GM06990 (cell line): Measurements from ENCODE around the gene PTPRN.
A peak's percentile ranks its signal among the peaks of the same experiment; 100 is the strongest.
"Not testable (repeated sequence)": the region's sequence is repeated elsewhere in the genome, so short reads cannot be mapped to it uniquely, and the experiment has no call there.

ENCODE experiments used
- DNase-seq: peaks from one replicate; pipeline ENCODE4 v3.0.0-alpha.2; 2011; ENCODE audit not compliant: insufficient read length; ENCODE audit errors: extremely low read depth
- H3K27me3 ChIP-seq: replicated peaks from 2 replicates; pipeline ENCODE4 v1.6.0; 2011; ENCODE audit warnings: low read length; ENCODE audit not compliant: control insufficient read depth, insufficient read depth
- H3K36me3 ChIP-seq: 2 replicates; pipeline ENCODE4 v1.5.1; 2011; ENCODE audit warnings: low read length; ENCODE audit not compliant: control insufficient read depth, insufficient read depth
- H3K4me3 ChIP-seq: replicated peaks from 2 replicates; pipeline ENCODE4 v1.5.1; 2011; ENCODE audit warnings: low read depth, mild to moderate bottlenecking, control low read depth, low read length
- TF ChIP-seq, protein P1 (sequence below): IDR thresholded peaks from 2 replicates; pipeline ENCODE4 v1.5.1; 2011; ENCODE audit warnings: low read length, control low read depth, mild to moderate bottlenecking, inconsistent platforms; ENCODE audit not compliant: insufficient read depth, poor library complexity, severe bottlenecking

PTPRN gene

DNA sequence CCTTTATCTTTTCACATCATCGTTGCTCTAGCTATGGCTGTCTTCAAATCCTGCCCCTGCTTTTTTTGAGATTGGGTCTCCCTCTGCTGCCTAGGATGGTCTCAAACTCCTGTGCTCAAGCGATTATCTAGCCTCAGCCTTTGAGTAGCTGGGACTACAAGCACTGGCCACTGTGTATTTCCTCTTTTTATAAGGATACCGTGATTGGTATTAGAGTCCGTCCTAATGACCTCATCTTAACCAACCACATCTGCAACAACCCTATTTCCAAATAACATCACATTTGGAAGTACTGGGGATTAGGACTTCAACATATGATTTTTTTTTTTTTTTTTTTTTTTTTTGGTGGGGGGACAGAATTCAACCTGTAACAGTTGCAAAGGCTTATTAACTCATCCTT, 14.2 kb upstream of the PTPRN start:
- H3K36me3 ChIP-seq = no peaks in the 10 kb centered on the region
- H3K4me3 ChIP-seq = no peak overlapping the region
- no peak for DNase-seq
- peaks cover 1% of the 10 kb centered on the region; the same call in 1 of the 2 replicates for H3K27me3 ChIP-seq
- TF ChIP-seq, protein P1, sequence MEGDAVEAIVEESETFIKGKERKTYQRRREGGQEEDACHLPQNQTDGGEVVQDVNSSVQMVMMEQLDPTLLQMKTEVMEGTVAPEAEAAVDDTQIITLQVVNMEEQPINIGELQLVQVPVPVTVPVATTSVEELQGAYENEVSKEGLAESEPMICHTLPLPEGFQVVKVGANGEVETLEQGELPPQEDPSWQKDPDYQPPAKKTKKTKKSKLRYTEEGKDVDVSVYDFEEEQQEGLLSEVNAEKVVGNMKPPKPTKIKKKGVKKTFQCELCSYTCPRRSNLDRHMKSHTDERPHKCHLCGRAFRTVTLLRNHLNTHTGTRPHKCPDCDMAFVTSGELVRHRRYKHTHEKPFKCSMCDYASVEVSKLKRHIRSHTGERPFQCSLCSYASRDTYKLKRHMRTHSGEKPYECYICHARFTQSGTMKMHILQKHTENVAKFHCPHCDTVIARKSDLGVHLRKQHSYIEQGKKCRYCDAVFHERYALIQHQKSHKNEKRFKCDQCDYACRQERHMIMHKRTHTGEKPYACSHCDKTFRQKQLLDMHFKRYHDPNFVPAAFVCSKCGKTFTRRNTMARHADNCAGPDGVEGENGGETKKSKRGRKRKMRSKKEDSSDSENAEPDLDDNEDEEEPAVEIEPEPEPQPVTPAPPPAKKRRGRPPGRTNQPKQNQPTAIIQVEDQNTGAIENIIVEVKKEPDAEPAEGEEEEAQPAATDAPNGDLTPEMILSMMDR = no peak

DNA sequence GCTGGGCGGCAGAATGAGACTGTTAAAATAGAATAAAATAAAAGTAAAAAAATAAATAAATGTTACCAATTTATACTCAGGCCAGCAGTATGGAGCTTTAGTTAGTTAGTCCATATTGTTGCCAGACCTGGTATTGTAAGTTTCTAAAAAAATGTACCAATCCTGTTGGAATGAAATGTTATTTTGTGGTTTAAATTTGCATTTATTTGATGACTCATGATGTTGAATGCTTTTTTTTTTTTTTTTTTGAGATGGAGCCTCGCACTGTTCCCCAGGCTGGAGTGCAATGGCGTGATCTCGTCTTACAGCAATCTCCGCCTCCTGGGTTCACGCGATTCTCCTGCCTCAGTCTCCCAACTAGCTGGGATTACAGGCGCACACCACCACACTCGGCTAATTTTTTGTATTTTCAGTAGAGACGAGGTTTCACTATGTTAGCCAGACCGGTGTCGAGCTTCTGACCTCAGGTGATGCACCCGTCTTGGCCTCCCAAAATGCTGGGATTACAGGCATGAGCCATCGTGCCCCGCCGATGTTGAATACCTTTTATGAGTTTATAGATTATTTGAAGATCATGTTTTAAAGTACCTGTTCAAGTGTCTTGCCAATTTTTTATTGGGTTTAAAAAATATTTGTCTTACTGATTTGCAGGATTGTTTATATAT, 5.7 kb upstream of the PTPRN start:
- Histone ChIP-seq H3K36me3 (no peaks in the 10 kb centered on the region), H3K27me3 (peaks cover 1% of the 10 kb centered on the region), H3K4me3 (no peak overlapping the region)
- no peak for DNase-seq
- TF ChIP-seq, protein P1 = no peak

DNA sequence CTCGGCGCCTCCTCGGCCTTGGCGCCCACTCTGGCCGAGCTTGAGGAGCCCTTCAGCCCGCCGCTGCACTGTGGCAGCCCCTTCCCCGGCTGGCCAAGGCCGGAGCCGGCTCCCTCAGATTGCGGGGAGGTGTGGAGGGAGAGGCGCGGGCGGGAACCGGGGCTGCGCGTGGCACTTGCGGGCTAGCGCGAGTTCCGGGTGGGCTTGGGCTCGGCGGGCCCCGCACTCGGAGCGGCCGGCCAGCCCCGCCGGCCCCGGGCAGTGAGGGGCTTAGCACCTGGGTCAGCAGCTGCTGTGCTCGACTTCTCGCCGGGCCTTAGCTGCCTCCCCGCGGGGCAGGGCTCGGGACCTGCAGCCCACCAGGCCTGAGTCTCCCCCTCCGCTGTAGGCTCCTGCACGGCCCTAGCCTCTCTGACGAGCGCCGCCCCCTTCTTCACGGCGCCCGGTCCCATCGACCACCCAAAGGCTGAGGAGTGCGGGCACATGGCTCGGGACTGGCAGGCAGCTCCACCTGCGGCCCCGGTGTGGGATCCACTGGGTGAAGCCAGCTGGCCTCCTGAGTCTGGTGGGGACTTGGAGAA, 3.6 kb upstream of the PTPRN start:
- DNase-seq, H3K36me3 ChIP-seq, H3K4me3 ChIP-seq, H3K27me3 ChIP-seq: not testable (repeated sequence)

DNA sequence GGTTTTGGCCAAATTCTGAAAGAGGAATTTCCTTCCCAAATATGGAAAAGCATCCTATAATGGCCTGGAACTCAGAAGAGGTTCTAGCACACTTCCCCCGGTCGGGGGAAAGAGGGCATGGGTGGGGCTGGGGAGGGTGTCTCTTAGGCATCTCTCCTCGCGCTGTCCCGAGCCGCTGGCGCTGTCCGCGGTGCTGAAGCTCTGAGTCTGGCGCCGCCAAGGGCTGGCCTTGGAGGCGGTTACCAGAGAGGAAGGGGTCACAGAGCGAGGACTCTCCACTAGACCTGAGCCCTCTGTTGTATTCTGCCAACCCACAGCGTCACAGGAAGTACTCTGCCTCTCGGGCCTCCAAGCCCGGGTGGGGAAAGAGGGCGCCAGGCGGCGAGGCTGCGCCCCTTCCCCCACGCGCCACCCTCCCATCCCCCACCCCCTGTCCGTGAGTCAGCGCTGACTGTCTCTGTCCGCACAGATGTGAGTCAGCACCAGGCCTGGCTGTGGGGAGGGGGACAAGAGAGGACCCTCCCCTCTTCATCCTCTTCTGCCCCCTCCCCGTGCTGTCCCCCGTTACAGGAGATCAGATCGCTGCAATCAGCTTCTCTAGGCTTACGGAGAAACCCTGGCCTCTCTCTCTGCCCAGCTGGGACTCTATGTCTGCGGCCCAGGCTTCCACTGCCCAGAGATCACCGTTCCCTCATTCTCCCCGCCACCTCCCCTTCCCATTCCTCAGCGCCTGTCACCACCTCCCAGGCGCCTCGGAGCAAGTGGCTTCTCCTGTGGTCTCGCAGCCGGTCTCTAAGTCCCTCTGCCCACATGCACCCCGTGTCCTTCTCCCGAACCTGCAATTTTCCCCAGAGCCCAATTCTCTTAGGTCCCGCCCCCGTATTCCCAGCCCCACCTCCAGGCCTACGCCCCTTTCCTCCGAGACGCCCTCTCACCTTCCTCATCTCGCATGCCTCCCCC, 779 bp downstream of the PTPRN start:
- peaks cover 1% of the 10 kb centered on the region for H3K27me3 ChIP-seq
- DNase-seq = peak; percentile 43
- TF ChIP-seq, protein P1 = no peak
- H3K36me3 ChIP-seq = no peaks in the 10 kb centered on the region
- no peak overlapping the region for H3K4me3 ChIP-seq

DNA sequence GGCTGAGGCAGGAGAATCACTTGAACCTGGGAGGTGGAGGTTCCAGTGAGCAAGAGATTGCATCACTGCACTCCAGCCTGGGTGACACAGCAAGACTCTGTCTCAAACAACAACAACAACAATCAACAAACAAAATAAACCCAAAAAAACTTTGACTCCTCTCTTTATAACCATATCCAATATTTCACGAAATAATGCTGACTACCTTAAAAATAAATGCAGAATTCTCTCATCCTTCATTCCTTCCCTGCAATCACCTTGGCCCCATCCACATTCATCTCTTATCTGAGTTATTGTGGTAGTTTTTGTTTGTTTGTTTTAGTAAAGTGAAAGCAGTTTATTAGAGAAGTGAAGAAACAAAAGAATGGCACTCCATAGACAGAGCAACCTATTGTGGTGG, 3.2 kb downstream of the PTPRN start:
- DNase-seq = no peak
- Histone ChIP-seq H3K27me3 (peaks cover 1% of the 10 kb centered on the region), H3K36me3 (no peaks in the 10 kb centered on the region), H3K4me3 (no peak overlapping the region)
- TF ChIP-seq, protein P1 = no peak

DNA sequence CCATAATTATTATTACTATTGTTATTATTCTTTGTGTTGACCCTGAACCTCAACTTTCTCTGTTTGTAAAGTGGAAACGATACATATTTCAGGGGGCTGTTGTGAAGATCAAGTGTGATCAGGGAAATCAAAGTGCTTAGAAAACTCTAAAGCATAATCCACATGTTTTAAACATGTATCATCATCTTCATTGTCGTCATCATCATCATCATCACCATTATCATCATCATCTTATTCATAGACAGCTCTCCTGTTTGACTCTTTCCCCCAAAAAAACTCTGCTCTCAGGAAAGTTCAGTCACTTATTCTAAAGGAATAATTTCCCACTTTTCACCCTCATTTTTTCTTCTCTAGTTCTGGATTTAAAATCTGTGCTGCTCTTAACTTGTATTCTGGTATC, 5.0 kb downstream of the PTPRN start:
- TF ChIP-seq, protein P1 = no peak
- no peaks in the 10 kb centered on the region for H3K36me3 ChIP-seq
- no peak overlapping the region for H3K4me3 ChIP-seq
- DNase-seq = no peak
- H3K27me3 ChIP-seq = peaks cover 1% of the 10 kb centered on the region
